GM21576 (cell line): ENCODE results near the gene CFAP251.

Experiments
- ATAC-seq: cut with Tn5 transposase; IDR thresholded peaks from one replicate; pipeline ENCODE4 v1.9.1; 2021; ENCODE audit warnings: mild to moderate bottlenecking, moderate library complexity; ENCODE audit not compliant: unreplicated experiment

Gene CFAP251

GRCh38 chr12:121996050-121996944, 77.9 kb downstream of the CFAP251 start:
- ATAC-seq: no peak

DNA sequence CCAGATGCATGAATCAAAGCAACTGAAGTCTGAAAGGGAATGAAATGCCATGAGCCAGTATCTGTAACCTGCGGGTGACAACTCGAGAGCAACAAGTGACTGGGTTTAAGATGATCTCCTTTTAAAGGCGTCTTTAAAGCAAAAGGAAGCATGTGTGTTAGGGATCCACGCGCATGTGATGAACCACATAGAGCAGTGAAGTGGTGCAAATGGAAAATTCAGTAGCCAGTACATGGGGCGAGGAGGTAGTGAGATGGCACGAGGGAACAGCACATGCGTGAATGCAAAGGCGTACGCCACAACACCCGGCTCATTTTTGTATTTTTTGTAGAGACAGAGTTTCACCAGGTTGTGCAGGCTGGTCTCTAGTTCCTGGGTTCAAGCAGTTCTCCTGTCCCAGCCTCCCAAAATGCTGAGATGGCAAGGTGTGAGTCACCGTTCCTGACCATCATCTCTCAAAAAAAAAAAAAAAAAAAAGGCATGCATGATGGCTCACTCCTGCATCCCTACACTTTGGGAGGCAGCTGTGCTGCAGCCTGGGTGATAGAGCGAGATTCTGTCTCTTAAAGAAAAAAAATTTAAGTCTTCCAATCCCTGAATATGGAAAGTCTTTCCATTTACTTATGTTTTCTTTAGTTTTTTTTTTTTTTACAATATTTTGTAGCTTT, 78.7 kb downstream of the CFAP251 start:
- ATAC-seq: no peak

DNA sequence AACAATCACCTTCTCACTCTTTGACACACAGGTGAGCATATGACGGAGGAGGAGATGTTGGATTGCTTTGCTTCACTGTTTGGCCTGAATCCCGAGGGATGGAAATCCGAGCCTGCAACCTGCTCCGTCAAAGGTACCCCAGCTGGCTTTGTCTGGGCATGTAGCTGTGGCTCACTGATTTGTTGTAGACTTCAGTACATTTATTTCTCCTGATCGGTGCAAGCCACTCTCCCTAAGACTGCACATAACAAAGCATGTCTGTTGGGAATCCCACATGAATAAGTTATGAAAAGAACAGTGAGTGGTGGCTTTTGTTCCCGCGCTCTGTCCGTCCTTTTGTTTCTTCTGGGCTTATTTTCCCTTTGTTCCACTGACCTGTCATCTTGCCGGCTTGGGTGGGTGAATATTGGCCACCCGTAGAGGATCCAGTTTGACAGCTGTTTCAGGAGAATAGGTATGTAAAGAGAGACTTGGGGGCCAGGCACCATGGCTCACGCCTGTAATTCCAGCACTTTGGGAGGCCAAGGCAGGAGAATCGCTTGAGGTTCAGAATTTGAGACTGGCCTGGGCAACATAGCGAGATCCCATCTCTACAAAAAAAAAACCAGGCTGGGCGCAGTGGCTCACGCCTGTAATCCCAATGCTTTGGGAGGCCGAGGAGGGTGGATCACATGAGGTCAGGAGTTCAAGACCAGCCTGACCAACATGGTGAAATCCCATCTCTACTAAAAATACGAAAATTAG, 83.2 kb downstream of the CFAP251 start:
- no peak for ATAC-seq

DNA sequence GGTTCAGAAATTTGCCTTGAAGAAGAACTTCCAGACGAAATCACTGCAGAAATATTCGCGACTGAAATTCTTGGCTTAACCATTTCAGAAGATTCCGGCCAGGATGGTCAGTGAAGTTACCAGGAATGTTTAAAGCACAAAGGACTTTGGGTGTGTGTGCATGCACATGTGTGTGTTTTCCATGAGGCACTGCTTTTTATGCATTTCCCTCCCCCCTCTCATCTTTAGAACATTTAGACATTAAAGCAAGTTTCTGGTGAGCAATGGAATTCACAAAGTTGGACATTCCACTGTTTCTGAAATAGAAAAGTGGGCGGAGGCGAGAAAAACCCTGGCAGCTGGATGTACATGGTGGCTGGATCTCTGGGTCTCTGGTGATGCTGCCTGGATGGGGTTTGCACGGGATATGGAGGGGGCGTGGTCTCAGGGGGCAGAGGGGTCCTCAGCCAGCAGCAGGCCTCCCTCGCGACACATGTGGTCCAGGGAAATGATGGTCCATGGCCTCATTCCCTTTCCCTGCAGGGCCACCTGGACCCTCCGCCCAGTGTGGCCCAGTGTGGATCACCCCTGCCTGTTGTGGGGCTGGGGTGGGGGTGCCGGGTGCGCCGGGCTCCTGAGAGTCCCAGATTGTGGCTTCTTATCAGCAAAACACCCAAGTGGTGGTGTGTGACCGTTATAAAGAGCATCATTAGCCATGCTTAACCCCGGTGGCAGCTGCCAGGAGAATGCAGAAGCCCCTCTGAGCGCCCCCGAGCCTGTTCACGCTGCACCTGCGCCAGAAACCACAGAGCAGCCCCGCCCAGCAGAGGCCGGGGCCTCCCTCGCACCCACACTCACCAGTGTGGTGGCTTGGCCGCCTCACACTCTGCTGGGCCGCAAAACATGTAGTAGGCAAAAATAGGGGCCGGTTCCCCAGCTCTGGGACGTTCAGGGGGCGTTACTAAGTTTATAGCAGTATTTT, 85.5 kb downstream of the CFAP251 start:
- no peak for ATAC-seq

- ATAC-seq: no peak
Observed at GRCh38 chr12:122004633-122005071, 86.3 kb downstream of the CFAP251 start.

- ATAC-seq: no peak
Observed at GRCh38 chr12:122005252-122005776, 86.9 kb downstream of the CFAP251 start.

GRCh38 chr12:122006186-122006926, 88.0 kb downstream of the CFAP251 start:
- no peak for ATAC-seq

GRCh38 chr12:122009741-122010140, 91.3 kb downstream of the CFAP251 start:
- ATAC-seq: no peak

GRCh38 chr12:122012184-122012583, 93.8 kb downstream of the CFAP251 start:
- ATAC-seq: no peak

DNA sequence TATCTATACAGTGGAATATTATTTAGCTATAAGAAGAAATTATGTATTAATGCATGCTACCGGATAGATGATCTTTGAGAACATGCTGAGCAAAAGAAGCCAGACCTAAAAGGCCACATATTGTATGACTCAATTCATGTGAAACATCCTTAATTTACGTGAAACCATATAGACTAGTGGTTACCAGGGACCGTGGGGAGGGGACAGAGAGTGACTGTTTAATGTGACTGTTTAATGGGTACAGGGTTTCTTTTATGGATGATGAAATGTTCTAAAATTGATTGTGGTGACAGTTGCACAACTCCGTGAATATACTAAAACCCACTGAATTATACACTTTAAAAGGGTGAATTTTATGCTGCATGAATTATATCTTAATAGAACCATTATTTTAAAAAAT, 94.7 kb downstream of the CFAP251 start:
- no peak for ATAC-seq

- no peak for ATAC-seq
Observed at GRCh38 chr12:122013791-122014590, 95.6 kb downstream of the CFAP251 start.

DNA sequence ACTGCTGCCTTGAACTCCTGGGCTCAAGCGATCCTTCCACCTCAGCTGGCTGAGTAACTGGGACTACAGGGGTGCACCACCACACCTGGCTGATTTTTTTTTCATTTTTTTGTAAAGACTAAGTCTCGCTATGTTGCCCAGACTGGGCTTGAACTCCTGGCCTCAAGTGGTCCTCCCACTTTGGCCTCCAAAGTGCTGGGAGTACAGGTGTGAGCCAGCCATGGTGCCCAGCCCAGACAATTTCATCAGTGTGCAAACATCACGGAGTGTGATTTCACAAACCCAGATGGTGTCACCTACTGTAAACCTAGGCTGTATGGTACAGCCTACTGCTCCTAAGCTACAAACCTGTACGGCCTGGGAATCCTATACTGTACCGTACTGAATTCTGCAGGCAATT, 96.4 kb downstream of the CFAP251 start:
- ATAC-seq: no peak

DNA sequence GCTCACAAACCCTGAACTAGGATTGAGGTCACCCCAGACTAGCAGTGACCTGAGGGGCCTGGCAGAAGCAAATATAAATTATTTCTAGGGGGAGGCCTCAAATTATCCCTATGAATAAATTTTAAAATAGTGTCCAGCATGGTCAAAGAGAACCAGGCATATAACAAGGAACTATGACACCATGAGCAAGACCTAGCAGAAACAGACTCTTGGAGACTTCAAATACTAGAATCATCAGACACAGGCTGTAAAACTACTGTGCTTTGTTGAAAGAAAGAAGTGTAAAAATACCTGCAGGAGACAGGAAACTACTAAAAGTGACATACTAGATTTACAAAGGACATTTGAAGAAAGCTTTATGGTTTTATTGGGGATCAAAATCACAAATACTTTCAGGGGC, 100.1 kb downstream of the CFAP251 start:
- ATAC-seq: no peak

GRCh38 chr12:122018937-122019336, 100.5 kb downstream of the CFAP251 start:
- no peak for ATAC-seq

- ATAC-seq: no peak
Observed at GRCh38 chr12:122020795-122021192, 102.4 kb downstream of the CFAP251 start.

DNA sequence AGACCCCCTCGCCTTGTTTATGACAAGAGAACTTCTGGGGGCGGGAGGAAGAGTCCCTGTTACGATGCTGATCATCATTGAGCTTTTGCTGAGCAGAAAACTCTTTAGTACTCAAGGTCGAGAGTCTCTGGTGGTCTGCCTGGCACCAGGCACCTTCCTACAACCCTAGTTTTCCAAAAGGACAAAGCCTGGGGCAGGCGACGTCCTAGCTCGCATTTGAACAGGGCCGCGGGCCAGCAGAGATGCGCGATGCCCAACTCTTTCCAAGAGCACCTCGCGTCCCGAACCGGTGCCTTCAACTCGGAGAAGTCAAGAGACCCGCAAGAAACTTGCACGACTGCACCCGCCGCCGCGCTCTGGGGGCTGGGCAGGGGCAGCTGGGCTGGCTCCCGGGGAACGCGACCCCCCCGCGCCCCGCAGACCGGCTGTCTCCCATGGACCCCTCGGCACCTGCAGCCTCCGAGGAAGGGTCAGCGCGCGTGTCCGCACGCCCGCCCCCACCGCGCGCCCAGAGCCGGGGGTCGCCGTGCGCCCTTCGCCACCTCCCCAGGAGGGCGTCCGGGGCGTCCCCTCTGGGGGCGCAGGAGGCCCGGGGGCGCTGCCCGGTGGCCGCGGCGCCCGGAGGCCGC, 102.9 kb downstream of the CFAP251 start:
- no peak for ATAC-seq

DNA sequence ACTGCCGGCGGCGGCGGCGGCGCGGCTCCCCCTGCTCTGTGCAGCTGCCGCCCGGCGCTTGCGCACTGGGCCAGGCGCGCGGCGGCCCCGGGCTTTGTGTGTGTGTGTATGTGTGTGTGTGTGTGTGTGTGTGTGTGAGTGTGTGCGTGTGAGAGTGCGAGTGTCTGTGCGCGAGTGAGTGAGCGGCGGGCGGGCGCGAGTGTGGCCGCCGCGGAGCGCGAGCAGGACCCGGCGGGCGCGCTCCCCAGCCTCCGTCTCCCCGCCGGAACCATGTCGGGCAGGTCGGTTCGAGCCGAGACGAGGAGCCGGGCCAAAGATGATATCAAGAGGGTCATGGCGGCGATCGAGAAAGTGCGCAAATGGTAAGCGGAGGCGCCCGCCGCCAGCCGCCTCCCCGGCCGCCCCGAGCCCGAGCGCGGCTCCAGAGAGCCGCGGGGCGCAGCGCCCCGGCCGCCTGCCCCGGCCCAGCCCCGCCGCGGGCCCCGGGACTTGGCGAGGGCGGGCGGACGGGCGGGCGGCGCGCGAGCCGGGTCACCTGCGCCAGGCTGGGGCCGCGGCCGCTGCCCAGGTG, 103.5 kb downstream of the CFAP251 start, which contains the start of gene BCL7A:
Gene BCL7A (plus strand): TSS at position 63 of the 571 bp plus-strand sequence. CDS start 208 bp downstream, at position 271.
- no peak for ATAC-seq
